ENCODE results near the gene NEK2.

DNA sequence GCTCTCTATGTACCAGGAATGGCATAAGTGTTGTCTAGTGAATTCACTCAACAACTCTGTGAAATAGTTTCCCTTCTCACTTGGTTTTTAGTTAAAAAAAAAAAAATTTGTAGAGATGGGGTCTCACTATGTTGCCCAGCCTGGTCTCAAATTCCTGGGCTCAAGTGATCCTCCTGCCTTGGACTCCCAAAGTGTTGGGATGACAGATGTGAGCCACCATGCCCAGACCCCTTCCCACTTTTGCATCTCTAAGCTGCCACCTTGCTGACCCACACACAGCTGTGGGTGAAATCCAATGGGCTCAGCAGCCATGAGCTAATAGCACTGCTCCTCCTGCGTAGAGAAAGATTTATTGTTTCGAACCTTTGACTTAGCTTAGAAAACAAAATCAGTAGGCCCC, 33.5 kb downstream of the NEK2 start:
- TF ChIP-seq, protein P1, sequence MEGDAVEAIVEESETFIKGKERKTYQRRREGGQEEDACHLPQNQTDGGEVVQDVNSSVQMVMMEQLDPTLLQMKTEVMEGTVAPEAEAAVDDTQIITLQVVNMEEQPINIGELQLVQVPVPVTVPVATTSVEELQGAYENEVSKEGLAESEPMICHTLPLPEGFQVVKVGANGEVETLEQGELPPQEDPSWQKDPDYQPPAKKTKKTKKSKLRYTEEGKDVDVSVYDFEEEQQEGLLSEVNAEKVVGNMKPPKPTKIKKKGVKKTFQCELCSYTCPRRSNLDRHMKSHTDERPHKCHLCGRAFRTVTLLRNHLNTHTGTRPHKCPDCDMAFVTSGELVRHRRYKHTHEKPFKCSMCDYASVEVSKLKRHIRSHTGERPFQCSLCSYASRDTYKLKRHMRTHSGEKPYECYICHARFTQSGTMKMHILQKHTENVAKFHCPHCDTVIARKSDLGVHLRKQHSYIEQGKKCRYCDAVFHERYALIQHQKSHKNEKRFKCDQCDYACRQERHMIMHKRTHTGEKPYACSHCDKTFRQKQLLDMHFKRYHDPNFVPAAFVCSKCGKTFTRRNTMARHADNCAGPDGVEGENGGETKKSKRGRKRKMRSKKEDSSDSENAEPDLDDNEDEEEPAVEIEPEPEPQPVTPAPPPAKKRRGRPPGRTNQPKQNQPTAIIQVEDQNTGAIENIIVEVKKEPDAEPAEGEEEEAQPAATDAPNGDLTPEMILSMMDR (IDR thresholded peaks at IDR 0.05) = no peak
- no peak for TF ChIP-seq POLR2AphosphoS5 (IDR thresholded peaks at IDR 0.05; ENCODE audit: insufficient read depth in 1 of 2, low read depth in 1 of 2)
